ENCODE data around the gene COMMD6. TPM values are rescaled to one million over a fixed set of nuclear protein-coding genes. Genes with fewer than 3 reads are reported as not detected.

Gene COMMD6
- total and polyA plus RNA-seq, 2 of the 13 experiments (the other 11 are each of a cell fraction or from before 2014, with no cell fraction given), result 97.0 to 164 TPM

DNA sequence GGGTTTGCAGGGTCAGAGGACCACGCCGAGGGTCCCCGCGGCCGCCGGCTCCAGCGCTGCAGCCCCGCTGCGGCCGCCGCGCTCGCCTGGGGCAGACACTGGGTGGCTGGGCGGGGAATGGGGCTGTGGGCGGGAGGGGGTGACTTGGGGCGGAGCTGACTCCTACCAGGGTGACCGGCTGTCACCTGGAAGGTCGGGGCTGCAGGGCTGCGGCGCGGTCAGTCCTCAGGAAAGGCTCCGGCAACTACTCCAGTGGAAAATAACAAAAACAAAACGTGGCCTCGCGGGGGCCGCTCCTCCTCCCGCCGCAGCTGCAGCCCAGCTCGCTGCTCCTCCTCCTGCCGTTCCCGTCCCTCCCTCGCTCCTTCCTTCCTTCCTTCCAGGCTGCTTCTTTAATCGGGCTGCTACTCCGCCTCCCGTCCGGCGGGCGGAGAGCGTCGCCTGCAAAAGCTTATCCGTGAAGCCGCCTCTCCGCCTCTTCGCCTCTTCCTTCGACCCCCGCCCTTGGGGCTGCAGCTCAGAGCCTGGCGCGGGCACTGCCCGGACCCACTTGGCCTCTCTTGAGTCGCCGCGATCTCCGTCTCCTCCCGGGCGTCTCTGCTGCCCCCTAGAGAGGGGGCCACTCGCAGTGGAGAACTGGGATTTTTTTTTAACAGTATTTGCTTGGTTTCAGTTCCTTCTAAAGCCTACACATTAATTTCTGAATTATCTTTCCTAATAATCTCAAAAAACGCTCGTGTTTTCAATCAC lies 55.4 kb downstream of the COMMD6 start, which contains the start of gene TBC1D4 (continued):
- TF ChIP-seq ZFP1 (CRISPR knock-in tag; IDR thresholded peaks at IDR 0.05) (peak; percentile 17; the same call in 1 of the 2 replicates), NFYC (CRISPR knock-in tag; IDR thresholded peaks at IDR 0.05) (peak; percentile 17; the same call in 1 of the 2 replicates), HNRNPH1 (optimal IDR thresholded peaks at IDR 0.05; ENCODE audit: low read depth, low read length) (no peak), EP300 (IDR thresholded peaks at IDR 0.05; ENCODE audit: low read depth in 2 of 2, low read length in 2 of 2) (peak in 1 of 2 experiments; percentile 58; a peak in 2 of 4 replicates), EP300 (CRISPR knock-in tag; IDR thresholded peaks at IDR 0.05; ENCODE audit: borderline replicate concordance) (no peak), TCF7 (IDR thresholded peaks at IDR 0.05; ENCODE audit: low read depth) (peak; percentile 8; the same call in 1 of the 2 replicates), SNAI1 (CRISPR knock-in tag; IDR thresholded peaks at IDR 0.05; ENCODE audit: borderline replicate concordance) (no peak), HMG20A (CRISPR knock-in tag; IDR thresholded peaks at IDR 0.05; ENCODE audit: borderline replicate concordance) (no peak), HMGA1 (CRISPR knock-in tag; conservative IDR thresholded peaks at IDR 0.05) (no peak), ZNF44 (CRISPR knock-in tag; IDR thresholded peaks at IDR 0.05) (0 out of 2 replicates have a peak, but pooled peaks have one; percentile 61), RCOR2 (CRISPR knock-in tag; IDR thresholded peaks at IDR 0.05) (peak; percentile 52; the same call in 1 of the 2 replicates), SOX5 (CRISPR knock-in tag; IDR thresholded peaks at IDR 0.05; ENCODE audit: borderline replicate concordance) (peak; percentile 38; the same call in 1 of the 2 replicates), REL (CRISPR knock-in tag; conservative IDR thresholded peaks at IDR 0.05) (no peak), ZNF335 (CRISPR knock-in tag; IDR thresholded peaks at IDR 0.05) (no peak), TEAD3 (CRISPR knock-in tag; optimal IDR thresholded peaks at IDR 0.05; ENCODE audit: borderline replicate concordance) (no peak), RAD21 (CRISPR knock-in tag; IDR thresholded peaks at IDR 0.05) (peak; percentile 85), MIXL1 (CRISPR knock-in tag; IDR thresholded peaks at IDR 0.05) (0 out of 2 replicates have a peak, but pooled peaks have one; percentile 13), ZNF30 (CRISPR knock-in tag; IDR thresholded peaks at IDR 0.05) (no peak), ZNF598 (CRISPR knock-in tag; IDR thresholded peaks at IDR 0.05; ENCODE audit: borderline replicate concordance) (0 out of 2 replicates have a peak, but pooled peaks have one; percentile 58), ISL2 (CRISPR knock-in tag; IDR thresholded peaks at IDR 0.05) (peak; percentile 74; the same call in 1 of the 2 replicates), ZNF766 (CRISPR knock-in tag; IDR thresholded peaks at IDR 0.05; ENCODE audit: borderline replicate concordance) (0 out of 2 replicates have a peak, but pooled peaks have one; percentile 19), ELF3 (CRISPR knock-in tag; IDR thresholded peaks at IDR 0.05) (peak; percentile 58), ZNF644 (CRISPR knock-in tag; IDR thresholded peaks at IDR 0.05; ENCODE audit: low read depth) (no peak), ZNF546 (CRISPR knock-in tag; conservative IDR thresholded peaks at IDR 0.05) (0 out of 2 replicates have a peak, but pooled peaks have one; percentile 17)
- TF ChIP-seq, protein P1, sequence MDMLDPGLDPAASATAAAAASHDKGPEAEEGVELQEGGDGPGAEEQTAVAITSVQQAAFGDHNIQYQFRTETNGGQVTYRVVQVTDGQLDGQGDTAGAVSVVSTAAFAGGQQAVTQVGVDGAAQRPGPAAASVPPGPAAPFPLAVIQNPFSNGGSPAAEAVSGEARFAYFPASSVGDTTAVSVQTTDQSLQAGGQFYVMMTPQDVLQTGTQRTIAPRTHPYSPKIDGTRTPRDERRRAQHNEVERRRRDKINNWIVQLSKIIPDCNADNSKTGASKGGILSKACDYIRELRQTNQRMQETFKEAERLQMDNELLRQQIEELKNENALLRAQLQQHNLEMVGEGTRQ (IDR thresholded peaks at IDR 0.05; ENCODE audit: low read depth, low read length), result no peak
- TF ChIP-seq, protein P1 (CRISPR knock-in tag; IDR thresholded peaks at IDR 0.05; ENCODE audit: borderline replicate concordance), result no peak
- TF ChIP-seq, protein P2, sequence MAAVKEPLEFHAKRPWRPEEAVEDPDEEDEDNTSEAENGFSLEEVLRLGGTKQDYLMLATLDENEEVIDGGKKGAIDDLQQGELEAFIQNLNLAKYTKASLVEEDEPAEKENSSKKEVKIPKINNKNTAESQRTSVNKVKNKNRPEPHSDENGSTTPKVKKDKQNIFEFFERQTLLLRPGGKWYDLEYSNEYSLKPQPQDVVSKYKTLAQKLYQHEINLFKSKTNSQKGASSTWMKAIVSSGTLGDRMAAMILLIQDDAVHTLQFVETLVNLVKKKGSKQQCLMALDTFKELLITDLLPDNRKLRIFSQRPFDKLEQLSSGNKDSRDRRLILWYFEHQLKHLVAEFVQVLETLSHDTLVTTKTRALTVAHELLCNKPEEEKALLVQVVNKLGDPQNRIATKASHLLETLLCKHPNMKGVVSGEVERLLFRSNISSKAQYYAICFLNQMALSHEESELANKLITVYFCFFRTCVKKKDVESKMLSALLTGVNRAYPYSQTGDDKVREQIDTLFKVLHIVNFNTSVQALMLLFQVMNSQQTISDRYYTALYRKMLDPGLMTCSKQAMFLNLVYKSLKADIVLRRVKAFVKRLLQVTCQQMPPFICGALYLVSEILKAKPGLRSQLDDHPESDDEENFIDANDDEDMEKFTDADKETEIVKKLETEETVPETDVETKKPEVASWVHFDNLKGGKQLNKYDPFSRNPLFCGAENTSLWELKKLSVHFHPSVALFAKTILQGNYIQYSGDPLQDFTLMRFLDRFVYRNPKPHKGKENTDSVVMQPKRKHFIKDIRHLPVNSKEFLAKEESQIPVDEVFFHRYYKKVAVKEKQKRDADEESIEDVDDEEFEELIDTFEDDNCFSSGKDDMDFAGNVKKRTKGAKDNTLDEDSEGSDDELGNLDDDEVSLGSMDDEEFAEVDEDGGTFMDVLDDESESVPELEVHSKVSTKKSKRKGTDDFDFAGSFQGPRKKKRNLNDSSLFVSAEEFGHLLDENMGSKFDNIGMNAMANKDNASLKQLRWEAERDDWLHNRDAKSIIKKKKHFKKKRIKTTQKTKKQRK (IDR thresholded peaks at IDR 0.05; ENCODE audit: low read length), result no peak

Data from HepG2 (cell line).